ENCODE data around the gene COX4I2.

Gene COX4I2

GRCh38 chr20:31670371-31671228 is 32.9 kb downstream of the COX4I2 start (continued):
- TF ChIP-seq ELK4 (IDR thresholded peaks at IDR 0.05; ENCODE audit: borderline replicate concordance, low read depth, low read length), result no peak
- no peak for TF ChIP-seq YY2 (tag by site-specific recombination; IDR thresholded peaks at IDR 0.05)
- TF ChIP-seq ZBTB6 (tag by site-specific recombination; IDR thresholded peaks at IDR 0.05), result peak; percentile 97
- TF ChIP-seq ZBTB20 (tag by site-specific recombination; IDR thresholded peaks at IDR 0.05), result peak; percentile 72; the same call in 1 of the 2 replicates
- no peak for TF ChIP-seq ZNF707 (tag by site-specific recombination; IDR thresholded peaks at IDR 0.05)
- no peak for TF ChIP-seq ZNF571 (tag by site-specific recombination; IDR thresholded peaks at IDR 0.05)
- no peak for TF ChIP-seq ZNF148 (tag by site-specific recombination; IDR thresholded peaks at IDR 0.05; ENCODE audit: borderline replicate concordance)
- no peak; the same call in 1 of the 2 replicates for TF ChIP-seq GLI2 (tag by site-specific recombination; IDR thresholded peaks at IDR 0.05; ENCODE audit: borderline replicate concordance, low read depth)
- 0 out of 2 replicates have a peak, but pooled peaks have one; percentile 43 for TF ChIP-seq ZNF610 (tag by site-specific recombination; IDR thresholded peaks at IDR 0.05; ENCODE audit: borderline replicate concordance)
- TF ChIP-seq ZBTB44 (tag by site-specific recombination; IDR thresholded peaks at IDR 0.05), result peak; percentile 83
- TF ChIP-seq ZNF214 (tag by site-specific recombination; IDR thresholded peaks at IDR 0.05; ENCODE audit: borderline replicate concordance), result no peak
- no peak for TF ChIP-seq ZNF112 (tag by site-specific recombination; IDR thresholded peaks at IDR 0.05)
- no peak for TF ChIP-seq ATF2 (tag by site-specific recombination; IDR thresholded peaks at IDR 0.05; ENCODE audit: low read depth)
- peak; percentile 66; the same call in 1 of the 2 replicates for TF ChIP-seq ZNF16 (tag by site-specific recombination; IDR thresholded peaks at IDR 0.05; ENCODE audit: low read depth)
- no peak for TF ChIP-seq HOXD13 (CRISPR knock-in tag; IDR thresholded peaks at IDR 0.05; ENCODE audit: borderline replicate concordance)
- peak; percentile 58 for TF ChIP-seq ZNF596 (tag by site-specific recombination; IDR thresholded peaks at IDR 0.05)
- TF ChIP-seq ZNF169 (tag by site-specific recombination; IDR thresholded peaks at IDR 0.05), result no peak
- 0 out of 2 replicates have a peak, but pooled peaks have one; percentile 17 for TF ChIP-seq PATZ1 (tag by site-specific recombination; IDR thresholded peaks at IDR 0.05)
- TF ChIP-seq TSHZ1 (tag by site-specific recombination; IDR thresholded peaks at IDR 0.05; ENCODE audit: borderline replicate concordance), result no peak
- TF ChIP-seq ZBTB11 (tag by site-specific recombination; conservative IDR thresholded peaks at IDR 0.05; ENCODE audit: low read depth), result no peak
